ENCODE results near the gene LHFPL6.

GRCh38 chr13:39455521-39456175, 147.3 kb downstream of the LHFPL6 start:
- no peak for TF ChIP-seq GATA2 (IDR thresholded peaks at IDR 0.05; ENCODE audit: low read depth, low read length)
- TF ChIP-seq GATA3 (IDR thresholded peaks at IDR 0.05; ENCODE audit: low read depth, low read length) = peak; percentile 69
